ENCODE results near the gene CDH23.

The CDH23 gene

DNA sequence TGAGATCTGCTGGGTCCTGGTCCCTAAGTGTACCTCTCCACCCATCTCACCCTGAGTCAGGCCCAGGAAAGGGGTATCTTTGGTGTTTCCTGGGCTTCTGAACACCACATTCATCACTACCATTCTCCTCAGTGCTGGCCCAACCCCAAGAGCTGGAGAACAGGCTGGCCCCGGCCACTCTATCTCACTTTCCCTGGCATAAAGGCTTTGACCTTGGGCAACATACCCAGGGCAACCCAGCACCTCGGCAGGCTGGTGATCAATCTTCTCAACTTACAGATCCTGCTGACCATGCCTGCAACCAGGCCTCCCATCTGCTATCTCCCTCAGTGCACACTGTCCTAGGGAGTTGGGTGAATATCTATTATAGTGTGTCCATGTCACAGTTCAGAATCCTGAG lies 374.5 kb downstream of the CDH23 start:
- no peak for DNase-seq

DNA sequence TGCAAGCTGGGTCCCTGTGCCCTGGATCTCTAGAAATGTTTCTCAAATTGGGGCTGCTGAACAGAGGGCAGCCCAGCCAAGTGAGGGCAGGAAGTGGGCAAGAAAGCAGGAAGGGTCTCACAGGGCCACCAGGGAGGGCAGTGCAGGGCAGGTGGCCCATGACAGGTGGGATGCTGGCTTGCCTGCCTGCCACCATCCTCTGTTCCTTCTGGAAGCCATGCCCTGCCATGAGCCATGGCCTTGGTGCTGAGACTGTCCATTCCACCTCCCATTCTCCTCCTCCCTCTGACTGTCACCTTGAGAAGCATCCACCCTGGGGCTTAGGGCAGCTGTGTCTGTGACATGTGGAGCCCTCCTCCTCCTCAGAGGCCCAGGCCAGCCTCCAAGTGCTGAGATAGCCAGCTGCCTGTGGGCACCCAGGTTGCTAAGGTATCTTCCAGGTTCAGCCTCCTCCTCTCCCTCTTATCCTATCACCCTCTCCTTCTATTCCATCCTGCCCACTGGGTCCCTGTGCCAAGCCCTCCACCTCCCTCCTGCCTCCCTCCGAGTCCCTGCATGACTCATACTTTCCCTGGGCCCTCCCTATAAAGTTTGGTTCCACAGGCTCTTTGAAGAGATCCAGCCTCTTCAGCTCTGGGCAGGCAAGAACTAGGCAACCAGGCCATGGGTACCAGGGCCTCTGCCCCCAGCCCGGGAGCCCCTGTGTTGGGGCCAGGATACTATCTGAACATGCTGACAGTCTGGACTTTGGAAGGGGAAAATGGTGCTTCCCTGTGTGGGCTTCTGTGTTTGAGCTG lies 375.3 kb downstream of the CDH23 start:
- no peak for DNase-seq

DNA sequence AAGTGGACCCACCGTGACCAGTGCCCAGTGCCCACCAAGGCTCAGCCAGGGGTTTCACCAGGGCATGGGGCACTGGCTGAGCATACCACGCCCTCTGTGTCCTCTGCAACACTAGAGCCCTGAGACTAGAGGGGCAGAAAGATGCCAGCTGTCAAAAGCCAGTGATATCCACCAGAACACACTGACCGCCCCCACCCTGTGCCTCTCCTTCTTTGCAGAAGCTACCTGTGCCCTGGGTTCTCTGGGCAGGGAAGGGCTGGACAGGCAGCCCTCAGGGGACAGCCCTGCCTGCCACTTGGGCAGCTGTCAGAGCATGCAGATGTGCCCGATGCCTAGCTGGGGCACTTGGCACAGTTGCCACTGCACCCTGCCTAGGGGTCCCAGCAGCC lies 376.1 kb downstream of the CDH23 start:
- no peak for DNase-seq

DNA sequence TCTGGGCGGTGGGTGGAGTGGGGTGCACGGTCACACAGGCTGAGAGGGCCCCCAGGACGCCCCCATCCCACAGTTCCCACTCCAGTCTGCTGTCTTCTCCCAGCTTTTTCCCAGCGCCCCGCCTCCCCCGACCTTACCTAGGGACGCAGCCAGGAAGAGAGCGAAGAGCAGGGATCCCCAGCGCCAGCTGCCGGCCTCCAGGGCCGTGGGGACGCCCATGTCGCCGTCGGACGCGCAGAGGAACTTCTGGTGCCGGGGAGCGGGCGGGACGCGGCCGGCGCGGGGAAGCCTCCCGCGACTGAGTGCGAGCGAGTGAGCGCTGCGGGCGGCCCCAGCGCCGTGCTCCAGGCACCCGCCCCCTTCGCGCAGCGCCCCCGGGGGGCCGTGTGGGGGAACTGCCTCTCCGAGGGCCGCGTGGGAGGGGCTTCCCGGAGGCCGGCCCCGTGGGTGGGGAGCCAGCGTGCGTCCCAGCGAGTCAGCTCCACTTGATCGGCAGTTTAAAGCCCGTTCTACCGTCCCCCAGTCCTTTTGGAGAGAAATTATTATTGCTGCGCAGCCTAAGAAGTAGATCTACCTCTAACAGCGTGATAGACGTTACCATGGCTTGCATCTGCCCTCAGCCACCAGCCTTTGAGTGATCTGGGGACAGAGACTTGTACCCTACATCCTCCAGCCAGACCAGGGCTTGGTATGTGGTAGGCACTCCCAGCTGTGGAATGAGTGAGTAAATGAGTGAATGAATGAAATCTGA lies 376.7 kb downstream of the CDH23 start, which contains the start of gene VSIR:
Gene VSIR (minus strand): TSS at position 300 of the 751 bp plus-strand sequence. CDS start 81 bp downstream, at position 219.
- peak; percentile 18 for DNase-seq

DNA sequence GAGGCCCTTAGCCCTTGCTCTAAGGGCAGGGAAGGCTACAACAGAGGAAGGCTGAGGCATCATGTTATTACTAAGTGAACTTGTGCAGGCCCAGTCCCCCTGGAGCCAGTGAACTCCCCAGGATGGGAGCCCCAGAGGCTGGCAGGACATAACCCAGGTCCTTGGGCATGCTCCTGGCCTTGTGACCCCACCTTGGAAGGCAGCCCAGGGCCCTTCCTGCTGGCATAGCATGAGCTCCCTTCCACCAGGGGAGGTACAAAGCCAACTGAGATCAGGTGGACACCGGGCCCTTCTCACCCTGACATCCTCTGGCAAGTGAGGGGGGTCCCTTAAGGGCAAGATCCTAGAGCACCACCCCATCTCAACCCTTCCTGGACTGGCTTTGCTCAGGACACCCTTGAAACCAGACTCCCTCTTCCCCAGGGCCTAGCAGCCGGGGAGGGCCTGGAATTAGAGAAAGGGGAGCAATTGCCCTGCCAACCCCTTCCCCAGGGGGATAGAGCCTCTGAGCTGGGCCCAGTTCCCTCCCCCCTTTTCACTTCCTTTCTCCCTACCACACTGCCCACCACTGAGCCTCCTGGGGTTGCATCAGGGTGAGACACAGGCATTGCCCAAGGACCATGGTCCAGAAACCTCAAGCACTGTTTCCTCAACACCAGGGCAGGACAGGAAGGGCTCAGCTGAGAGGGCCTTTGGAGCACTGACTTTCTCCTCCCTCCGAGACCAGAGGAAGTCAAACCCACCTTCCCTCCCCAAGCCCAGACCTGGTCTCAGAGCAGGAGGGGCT lies 378.4 kb downstream of the CDH23 start:
- no peak for DNase-seq

DNA sequence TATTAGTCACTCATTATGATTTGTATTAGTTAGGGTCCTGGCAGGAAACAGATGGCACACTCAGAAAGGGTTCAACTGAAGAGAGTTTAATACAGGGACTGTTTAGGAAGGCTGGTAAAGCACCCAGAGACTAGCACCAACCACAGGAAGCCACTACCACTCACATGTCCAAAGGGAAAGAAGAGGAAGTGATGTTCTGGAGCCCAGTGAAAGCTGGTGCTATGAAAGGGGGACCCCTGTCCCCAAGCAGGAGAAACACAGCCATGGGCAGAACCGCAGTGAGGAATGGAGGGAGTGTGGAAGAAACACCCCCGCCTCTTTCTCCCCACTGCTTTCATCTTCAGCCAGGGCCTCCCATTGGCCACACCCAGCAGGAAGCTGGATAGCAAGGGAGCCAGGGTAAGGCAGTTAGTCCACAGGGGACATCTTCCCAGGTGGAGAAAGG lies 379.8 kb downstream of the CDH23 start:
- no peak for DNase-seq

DNA sequence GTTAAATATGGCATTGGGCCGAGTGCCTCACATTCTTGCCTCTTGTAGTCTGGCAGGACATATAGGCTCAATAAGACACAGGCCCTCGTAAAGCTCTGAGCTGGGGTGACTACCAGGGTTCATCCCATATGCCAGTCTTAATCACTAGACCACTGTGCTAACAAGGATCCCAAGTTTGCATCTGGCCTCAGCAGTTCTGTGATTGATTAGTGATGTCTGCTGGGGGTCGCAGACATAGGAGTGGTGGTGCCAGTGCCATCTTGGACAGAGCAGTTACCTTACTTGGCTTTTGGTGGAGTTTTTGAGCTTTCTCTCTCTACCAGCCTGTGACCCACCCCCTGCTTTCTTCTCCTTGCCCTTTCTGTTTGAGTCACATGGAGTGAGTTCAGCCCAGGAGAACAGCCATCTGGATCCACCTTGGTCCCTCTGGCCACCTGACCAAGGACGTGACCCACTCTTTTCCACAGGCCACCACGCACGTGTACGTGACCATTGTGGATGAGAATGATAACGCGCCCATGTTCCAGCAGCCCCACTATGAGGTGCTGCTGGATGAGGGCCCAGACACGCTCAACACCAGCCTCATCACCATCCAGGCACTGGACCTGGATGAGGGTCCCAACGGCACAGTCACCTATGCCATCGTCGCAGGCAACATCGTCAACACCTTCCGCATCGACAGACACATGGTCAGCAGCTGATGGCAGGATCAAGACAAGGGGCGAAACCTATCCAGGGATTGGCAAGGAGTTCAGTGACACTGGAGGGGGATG lies 380.7 kb downstream of the CDH23 start:
- no peak for DNase-seq

DNA sequence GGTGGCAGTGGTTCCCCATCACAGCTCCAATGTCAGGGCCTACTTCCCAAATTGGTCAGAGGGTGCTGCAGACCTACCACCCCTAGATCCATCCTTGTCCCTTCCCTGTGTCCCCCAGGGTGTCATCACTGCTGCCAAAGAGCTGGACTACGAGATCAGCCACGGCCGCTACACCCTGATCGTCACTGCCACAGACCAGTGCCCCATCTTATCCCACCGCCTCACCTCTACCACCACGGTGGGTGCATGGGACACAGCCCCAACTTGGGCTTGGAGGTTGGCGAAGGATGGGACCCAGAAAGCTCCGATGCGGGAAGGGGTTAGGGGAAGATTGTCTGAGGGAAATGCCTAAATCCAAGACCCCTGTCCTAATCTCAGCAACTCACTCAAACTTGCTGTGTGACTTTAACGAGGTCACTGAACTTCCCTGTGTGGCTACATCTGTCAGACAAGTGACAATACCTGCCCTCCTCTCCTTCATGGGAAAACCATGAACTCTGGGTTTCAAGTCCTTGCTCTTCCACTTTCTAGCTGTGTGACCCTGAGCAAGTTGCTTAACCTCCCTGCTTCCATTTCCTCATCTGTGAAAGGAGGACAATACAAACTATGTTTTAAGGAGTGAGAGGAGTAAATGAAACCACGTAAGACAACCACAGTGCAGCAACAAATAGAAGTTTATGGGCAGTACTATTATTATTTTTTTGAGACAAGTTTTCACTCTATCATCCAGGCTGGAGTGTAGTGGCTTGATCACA lies 381.5 kb downstream of the CDH23 start:
- DNase-seq: no peak

DNA sequence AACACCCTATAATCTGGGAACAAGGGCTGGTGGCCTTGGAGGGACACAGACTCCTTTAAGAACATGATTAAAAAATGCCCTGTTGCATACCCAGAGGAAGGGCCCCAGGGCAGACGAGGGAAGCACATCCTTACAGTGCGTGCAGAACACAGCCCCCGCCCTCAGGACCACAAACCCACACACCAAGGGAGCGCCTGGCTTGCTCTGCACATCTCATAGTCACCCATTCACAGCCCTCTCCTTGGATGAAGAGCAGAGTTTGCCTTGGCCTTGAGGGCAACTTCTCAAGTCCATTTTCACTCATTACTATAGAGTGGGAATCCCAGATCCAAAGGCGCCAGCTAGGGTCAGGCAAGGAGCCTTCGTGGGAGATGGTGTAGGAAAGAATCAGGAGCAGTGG lies 382.9 kb downstream of the CDH23 start:
- DNase-seq: no peak

DNA sequence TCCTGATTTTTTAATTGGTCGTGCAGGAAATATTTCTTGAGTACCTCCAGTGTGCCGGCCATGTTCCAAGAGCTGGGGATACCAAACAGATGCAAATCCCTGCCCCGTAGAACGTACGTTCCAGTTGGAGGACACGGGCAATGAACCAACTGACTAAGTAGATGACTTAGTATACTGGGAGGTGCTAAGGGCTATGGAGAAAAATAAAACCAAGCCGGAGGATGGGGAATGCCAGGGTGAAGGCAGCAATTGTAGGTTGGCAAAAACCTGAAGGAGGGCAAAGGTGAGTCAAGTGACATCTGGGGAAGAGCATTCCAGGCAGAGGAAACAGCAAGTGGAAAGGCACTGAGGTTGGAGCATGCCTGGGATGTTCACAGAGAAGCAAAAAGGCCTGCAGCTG lies 383.4 kb downstream of the CDH23 start:
- DNase-seq: no peak

DNA sequence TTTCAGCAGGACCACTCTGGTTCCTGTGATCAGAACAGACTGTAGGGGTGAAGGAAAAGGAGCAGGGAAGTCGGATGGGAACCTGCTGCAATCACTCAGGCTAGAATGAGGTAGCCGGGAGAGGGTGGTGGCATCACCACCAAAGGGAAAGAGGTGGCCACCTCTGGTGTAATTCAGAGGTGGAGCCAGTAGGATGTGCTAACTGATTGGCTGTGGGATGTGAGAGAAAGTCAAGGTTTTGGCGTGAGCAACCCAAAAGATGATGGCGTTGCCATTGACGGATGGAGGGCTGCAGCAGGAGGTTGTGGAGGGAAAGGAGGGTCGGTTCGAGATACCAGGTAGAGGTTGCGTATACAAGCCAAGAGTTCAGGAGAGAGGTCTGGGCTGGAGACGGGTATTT lies 384.0 kb downstream of the CDH23 start:
- no peak for DNase-seq

DNA sequence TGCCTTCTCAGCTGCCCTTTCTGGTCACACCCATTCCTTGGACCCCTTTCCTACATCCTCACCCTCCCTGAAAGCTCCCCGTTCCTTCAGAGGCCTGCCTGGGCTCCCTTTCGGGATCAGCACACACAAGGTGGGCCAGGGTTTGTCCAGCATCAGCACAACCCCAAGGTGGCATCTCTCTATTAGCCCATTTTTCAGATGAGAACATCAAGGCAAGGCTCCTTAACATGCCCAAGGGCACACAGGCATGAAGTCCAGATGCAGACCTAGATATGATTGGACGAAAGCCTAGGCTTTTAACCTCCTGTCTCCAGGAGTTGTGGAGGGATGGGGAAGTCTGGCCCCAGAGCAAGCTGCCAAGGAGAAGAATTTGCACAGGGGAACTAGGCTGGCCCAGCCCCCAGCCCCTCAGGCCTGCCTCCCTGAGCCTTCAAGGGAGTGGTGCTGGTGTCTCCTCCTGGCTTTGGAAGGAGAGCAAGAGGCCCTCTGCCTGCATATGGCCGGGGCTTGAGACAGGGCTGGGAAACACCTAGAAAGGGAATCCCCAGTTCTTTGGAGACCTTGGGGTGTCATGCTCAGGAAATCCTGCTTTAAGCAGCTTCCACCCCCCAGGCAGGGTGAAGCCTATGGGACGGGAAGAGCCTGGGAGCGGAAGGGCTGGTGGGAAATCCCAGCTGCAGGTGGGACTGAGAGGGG lies 385.6 kb downstream of the CDH23 start:
- no peak for DNase-seq

DNA sequence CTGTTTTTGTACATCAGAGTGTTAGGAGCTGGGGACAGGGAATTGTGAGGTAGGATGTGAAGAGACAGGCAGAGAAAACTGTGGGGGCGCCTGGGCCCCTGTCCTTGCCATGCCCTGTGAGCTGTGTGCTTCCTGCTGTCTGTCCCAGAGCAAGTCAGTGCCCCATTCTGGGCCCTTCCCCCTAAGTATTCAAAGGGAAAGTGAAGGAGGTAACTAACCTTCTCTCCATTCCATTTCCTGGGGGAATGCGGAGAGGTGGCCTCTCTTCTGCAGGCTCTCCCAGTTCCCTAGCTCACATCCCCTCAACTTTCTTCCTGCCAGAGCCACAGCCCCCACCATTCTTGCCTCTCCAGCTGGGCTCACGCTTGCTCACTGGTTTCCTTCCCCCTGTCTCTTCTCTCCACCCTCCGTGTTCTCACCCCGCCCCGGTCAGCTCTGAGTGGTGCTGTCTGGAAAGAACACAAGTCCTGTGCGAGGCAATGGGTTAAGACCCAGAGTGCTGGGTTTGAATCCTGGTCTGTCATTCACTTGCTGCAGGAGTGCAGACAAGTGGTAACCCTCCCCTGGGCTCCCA lies 386.3 kb downstream of the CDH23 start:
- no peak for DNase-seq

DNA sequence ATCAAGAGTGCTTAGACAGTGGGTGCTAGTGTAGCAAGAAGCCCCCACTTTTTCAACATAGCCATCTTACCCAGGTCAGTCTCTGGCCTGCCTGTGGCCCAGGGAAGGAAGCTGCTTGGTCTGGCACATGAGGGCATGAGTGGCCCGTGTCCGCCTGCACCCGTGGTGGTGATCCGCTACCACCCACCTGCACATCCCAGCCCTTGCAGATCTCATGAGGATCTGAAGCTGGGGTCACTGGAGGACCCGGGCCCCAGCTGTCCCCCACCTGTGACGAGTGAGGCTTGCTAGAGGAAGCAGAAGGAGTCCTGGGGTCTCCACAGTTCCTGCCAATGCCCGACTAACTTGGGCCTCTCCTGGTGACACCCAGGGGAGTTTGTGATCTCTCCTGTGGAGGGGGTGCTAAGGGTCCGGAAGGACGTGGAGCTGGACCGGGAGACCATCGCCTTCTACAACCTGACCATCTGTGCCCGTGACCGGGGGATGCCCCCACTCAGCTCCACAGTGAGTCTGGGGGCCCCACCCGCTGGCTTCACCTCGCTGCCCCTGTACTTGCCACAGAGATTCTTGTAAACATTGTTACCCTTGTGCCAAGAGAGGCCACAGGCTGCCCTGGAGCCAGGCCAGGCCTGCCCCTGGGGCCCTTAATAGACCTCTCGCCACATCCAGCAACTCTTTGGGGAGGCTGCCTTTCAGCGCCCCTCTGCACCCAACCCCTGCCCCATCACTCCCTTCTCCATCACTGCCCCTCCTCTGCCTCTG lies 387.4 kb downstream of the CDH23 start:
- DNase-seq: no peak

DNA sequence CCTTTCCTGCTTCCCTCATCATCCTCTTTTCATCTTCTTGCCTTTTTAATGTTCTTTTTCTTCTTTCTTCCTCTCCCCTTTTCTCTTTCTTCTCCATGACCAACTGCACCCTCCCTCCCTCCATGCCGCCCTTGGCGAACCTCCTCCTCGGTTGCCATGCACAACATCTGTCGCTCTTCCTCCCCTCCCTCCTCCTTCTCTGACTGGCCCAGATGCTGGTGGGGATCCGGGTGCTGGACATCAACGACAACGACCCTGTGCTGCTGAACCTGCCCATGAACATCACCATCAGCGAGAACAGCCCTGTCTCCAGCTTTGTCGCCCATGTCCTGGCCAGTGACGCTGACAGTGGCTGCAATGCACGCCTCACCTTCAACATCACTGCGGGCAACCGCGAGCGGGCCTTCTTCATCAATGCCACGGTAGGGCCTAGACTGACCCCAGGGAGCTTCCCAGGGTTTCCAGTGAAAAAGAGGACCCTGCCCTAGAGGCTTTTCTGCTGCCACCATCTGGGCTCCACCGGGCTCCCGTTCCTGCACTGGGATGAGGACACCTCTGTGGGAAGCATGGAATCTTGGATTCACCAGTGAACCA lies 388.1 kb downstream of the CDH23 start:
- no peak for DNase-seq

DNA sequence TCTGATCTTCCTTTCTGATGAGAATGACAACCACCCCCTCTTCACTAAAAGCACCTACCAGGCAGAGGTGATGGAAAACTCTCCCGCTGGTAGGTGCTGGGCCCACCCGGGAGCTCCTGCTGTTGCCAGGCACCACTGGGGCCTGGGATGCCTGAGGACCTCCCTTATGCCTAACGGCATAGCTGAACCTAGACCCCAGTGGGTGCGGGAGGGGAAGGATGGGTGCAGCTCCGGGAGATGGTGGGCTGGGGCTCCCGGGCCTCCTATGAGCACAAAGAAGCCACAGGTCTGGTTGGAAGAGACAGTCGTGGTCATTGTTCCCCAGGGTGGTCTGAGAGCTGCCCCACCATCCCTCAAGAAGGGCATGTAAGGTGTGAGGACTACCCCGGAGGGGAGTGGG lies 392.2 kb downstream of the CDH23 start:
- no peak for DNase-seq

DNA sequence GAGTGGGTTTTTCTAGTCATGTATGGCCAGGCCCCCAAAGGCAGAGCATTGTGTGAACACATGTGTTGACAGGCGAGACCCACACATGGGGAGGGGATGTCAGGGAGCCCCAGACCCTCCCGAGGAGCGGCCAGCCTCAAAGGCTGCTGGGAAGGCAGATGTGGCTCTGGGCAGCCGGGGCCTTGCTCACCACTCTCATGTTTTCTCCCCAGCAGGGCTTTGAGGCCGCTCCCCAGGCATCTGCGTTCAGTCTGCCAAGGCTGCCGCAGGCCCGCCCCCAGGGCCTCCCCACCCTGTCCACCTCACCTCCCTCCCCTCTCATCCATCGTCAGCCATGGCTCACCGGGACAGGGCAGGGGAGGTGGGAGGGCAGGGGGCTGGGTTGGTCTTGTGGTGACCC lies 393.2 kb downstream of the CDH23 start:
- no peak for DNase-seq

DNA sequence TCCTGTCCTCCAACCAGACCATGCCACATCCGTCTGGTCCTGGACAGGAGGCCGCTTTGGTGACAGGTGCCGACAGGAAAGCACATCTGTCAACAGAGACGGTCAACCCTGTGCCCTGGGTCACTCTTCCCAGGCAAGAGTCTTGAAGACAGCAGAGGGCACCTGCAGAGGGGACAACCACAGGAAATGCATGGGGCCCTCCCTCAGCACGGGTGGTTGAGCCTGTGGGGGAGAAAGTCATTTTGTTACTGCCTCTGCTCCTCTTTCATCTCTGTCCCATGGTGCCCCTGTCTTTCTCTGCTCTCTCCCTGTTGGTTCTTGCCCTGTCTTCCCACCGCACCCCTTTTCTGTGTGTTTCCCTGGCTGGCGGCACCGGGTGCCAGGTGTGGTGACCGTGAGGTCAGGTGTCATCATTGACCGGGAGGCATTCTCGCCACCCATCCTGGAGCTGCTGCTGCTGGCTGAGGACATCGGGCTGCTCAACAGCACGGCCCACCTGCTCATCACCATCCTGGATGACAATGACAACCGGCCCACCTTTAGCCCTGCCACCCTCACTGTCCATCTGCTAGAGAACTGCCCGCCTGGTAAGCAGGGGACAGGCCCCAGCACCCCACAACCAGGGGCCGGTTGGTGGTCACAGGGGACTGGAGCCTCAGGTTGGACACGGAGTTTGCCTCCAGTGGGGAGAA lies 394.2 kb downstream of the CDH23 start:
- no peak for DNase-seq

DNA sequence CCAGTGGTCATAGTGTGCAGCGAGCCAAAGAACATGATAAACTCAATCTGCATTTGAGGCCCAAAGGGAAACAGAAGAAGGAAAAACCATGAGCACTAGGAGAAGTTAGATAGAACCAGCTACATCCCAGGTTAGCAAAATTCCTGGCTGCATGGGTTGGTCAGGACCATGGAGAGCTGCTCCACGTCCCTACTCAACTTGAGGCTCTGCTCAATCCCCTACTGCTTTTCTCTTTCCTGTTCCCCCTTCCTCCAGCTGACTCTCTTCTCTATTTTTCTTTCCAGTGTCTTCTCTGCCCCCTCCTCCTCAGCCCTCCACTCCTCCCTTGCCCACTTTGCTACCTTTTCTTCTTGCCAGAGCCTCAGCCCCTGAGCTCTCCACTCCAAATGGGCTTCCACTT lies 398.5 kb downstream of the CDH23 start:
- no peak for DNase-seq
